Measurements from ENCODE around the gene MAPK7.

GRCh38 chr17:19329136-19329535, 49.2 kb upstream of the MAPK7 start:
- TF ChIP-seq, protein P1, sequence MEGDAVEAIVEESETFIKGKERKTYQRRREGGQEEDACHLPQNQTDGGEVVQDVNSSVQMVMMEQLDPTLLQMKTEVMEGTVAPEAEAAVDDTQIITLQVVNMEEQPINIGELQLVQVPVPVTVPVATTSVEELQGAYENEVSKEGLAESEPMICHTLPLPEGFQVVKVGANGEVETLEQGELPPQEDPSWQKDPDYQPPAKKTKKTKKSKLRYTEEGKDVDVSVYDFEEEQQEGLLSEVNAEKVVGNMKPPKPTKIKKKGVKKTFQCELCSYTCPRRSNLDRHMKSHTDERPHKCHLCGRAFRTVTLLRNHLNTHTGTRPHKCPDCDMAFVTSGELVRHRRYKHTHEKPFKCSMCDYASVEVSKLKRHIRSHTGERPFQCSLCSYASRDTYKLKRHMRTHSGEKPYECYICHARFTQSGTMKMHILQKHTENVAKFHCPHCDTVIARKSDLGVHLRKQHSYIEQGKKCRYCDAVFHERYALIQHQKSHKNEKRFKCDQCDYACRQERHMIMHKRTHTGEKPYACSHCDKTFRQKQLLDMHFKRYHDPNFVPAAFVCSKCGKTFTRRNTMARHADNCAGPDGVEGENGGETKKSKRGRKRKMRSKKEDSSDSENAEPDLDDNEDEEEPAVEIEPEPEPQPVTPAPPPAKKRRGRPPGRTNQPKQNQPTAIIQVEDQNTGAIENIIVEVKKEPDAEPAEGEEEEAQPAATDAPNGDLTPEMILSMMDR (IDR thresholded peaks at IDR 0.05; ENCODE audit: extremely low read depth in 1 of 2, insufficient read depth in 1 of 2, low read depth in 1 of 2, low read length in 2 of 2), result no peak
- no peak for TF ChIP-seq POLR2AphosphoS5 (IDR thresholded peaks at IDR 0.05; ENCODE audit: insufficient read depth, low read depth, low read length)

All from endothelial cell of umbilical vein (primary cell).